H9 (cell line): ENCODE results near the gene GIPC1. TPM values are rescaled to one million over a fixed set of nuclear protein-coding genes. Genes with fewer than 3 reads are reported as not detected.

Source experiments
- DNase-seq: peaks from one replicate; pipeline ENCODE4 v3.0.0-alpha.2; 2017
- H2AFZ ChIP-seq: one replicate; pipeline ENCODE4 v1.6.1; 2013; ENCODE audit warnings: mild to moderate bottlenecking, low read length, control low read depth, moderate library complexity
- H2AK5ac ChIP-seq: 2 replicates; pipeline ENCODE4 v1.6.1; 2013; ENCODE audit warnings: low read length, control low read depth, mixed read lengths; ENCODE audit not compliant: insufficient read length
- H2BK120ac ChIP-seq: one replicate; pipeline ENCODE4 v1.6.1; 2013; ENCODE audit warnings: low read depth, mild to moderate bottlenecking, low read length, control low read depth, inconsistent platforms; ENCODE audit not compliant: poor library complexity, severe bottlenecking
- H2BK12ac ChIP-seq: 2 replicates; pipeline ENCODE4 v1.6.1; 2013; ENCODE audit warnings: low read length, control low read depth, mixed read lengths, low read depth; ENCODE audit not compliant: insufficient read length
- H2BK15ac ChIP-seq: 2 replicates; pipeline ENCODE4 v1.6.1; 2013; ENCODE audit warnings: low read depth, low read length, control low read depth
- H2BK20ac ChIP-seq: one replicate; pipeline ENCODE4 v1.6.1; 2013; ENCODE audit warnings: low read depth, mild to moderate bottlenecking, low read length, control low read depth, inconsistent platforms; ENCODE audit not compliant: poor library complexity, severe bottlenecking
- H2BK5ac ChIP-seq: 2 replicates; pipeline ENCODE4 v1.6.1; 2013; ENCODE audit warnings: low read length, control low read depth, mixed read lengths; ENCODE audit not compliant: insufficient read length
- H3K14ac ChIP-seq: 2 replicates; pipeline ENCODE4 v1.6.1; 2013; ENCODE audit warnings: low read length, control low read depth; ENCODE audit not compliant: insufficient read depth
- H3K18ac ChIP-seq: 2 replicates; pipeline ENCODE4 v1.6.1; 2013; ENCODE audit warnings: low read depth, mild to moderate bottlenecking, mixed read lengths, low read length, control low read depth; ENCODE audit not compliant: insufficient read length
- H3K23ac ChIP-seq: 2 replicates; pipeline ENCODE4 v1.6.1; 2013; ENCODE audit warnings: low read length, control low read depth, mixed read lengths, low read depth; ENCODE audit not compliant: insufficient read length
- H3K23me2 ChIP-seq: 2 replicates; pipeline ENCODE4 v1.6.1; 2013; ENCODE audit warnings: low read depth, mild to moderate bottlenecking, mixed read lengths, low read length, control low read depth; ENCODE audit not compliant: insufficient read length, poor library complexity, severe bottlenecking
- H3K27ac ChIP-seq: 2 replicates; pipeline ENCODE4 v1.5.1; 2013; ENCODE audit warnings: low read length, control low read depth, mixed read lengths, low read depth; ENCODE audit not compliant: insufficient read length
- H3K27me3 ChIP-seq: 2 replicates; pipeline ENCODE4 v1.6.1; 2013; ENCODE audit warnings: low read length, control low read depth, inconsistent platforms; ENCODE audit not compliant: insufficient read depth
- H3K4ac ChIP-seq: 2 replicates; pipeline ENCODE4 v1.6.1; 2013; ENCODE audit warnings: low read depth, mild to moderate bottlenecking, control low read depth, inconsistent platforms, low read length, moderate library complexity
- H3K4me1 ChIP-seq: 2 replicates; pipeline ENCODE4 v1.6.1; 2013; ENCODE audit warnings: low read length, control low read depth, inconsistent platforms; ENCODE audit not compliant: insufficient read depth
- H3K4me2 ChIP-seq: 2 replicates; pipeline ENCODE4 v1.6.1; 2013; ENCODE audit warnings: low read length, control low read depth, mixed read lengths; ENCODE audit not compliant: insufficient read length, insufficient read depth
- H3K56ac ChIP-seq: 2 replicates; pipeline ENCODE4 v1.6.1; 2013; ENCODE audit warnings: low read depth, mild to moderate bottlenecking, mixed read lengths, low read length, control low read depth; ENCODE audit not compliant: insufficient read length
- H3K79me1 ChIP-seq: 2 replicates; pipeline ENCODE4 v1.6.1; 2013; ENCODE audit warnings: low read depth, mild to moderate bottlenecking, moderate library complexity, low read length, control low read depth, inconsistent platforms; ENCODE audit not compliant: insufficient read depth, poor library complexity, severe bottlenecking
- H3K79me2 ChIP-seq: 2 replicates; pipeline ENCODE4 v1.6.1; 2013; ENCODE audit warnings: low read length, control low read depth, inconsistent platforms; ENCODE audit not compliant: insufficient read depth
- H3K9ac ChIP-seq: 2 replicates; pipeline ENCODE4 v1.6.1; 2013; ENCODE audit warnings: low read length, control low read depth, mixed read lengths; ENCODE audit not compliant: insufficient read length; ENCODE audit errors: extremely low read depth
- H3K9me3 ChIP-seq: one replicate; pipeline ENCODE4 v1.6.1; 2013; ENCODE audit warnings: low read depth, low read length, inconsistent platforms; ENCODE audit not compliant: control insufficient read depth
- H3T11ph ChIP-seq: one replicate; pipeline ENCODE4 v1.6.1; 2013; ENCODE audit warnings: mild to moderate bottlenecking, low read length, control low read depth, inconsistent platforms
- H4K20me1 ChIP-seq: one replicate; pipeline ENCODE4 v1.6.1; 2013; ENCODE audit not compliant: control insufficient read depth, insufficient read length, insufficient read depth
- H4K5ac ChIP-seq: 2 replicates; pipeline ENCODE4 v1.6.1; 2013; ENCODE audit warnings: low read depth, mild to moderate bottlenecking, mixed read lengths, low read length, control low read depth; ENCODE audit not compliant: insufficient read length
- H4K8ac ChIP-seq: replicated peaks from 2 replicates; pipeline ENCODE4 v1.6.1; 2013; ENCODE audit warnings: low read length, control low read depth, mixed read lengths, low read depth; ENCODE audit not compliant: insufficient read length
- H4K91ac ChIP-seq: 2 replicates; pipeline ENCODE4 v1.6.1; 2013; ENCODE audit warnings: low read depth, mild to moderate bottlenecking, moderate library complexity, mixed read lengths, low read length, control low read depth; ENCODE audit not compliant: insufficient read length
- H3K27ac Mint-ChIP-seq, 3 experiments: 2 replicates in 2 of 3; 3 replicates in 1 of 3; pipeline ENCODE4 v1.8.0; 2020 to 2021; ENCODE audit warnings: mixed read lengths in 3 of 3, mild to moderate bottlenecking in 1 of 3, moderate library complexity in 1 of 3
- H3K27me3 Mint-ChIP-seq: 2 replicates; pipeline ENCODE4 v1.8.0; 2021; ENCODE audit warnings: low read depth, mild to moderate bottlenecking, moderate library complexity, mixed read lengths
- H3K36me3 Mint-ChIP-seq, 3 experiments: 2 replicates in 2 of 3; 3 replicates in 1 of 3; pipeline ENCODE4 v1.8.0; 2020 to 2021; ENCODE audit warnings: low read depth in 3 of 3, mixed read lengths in 3 of 3; ENCODE audit not compliant: insufficient read depth in 1 of 3
- H3K4me1 Mint-ChIP-seq, 2 experiments: 2 replicates each; pipeline ENCODE4 v1.8.0; 2020; ENCODE audit warnings: mixed read lengths in 2 of 2
- H3K4me3 Mint-ChIP-seq, 2 experiments: 2 replicates in 1 of 2; 3 replicates in 1 of 2; pipeline ENCODE4 v1.8.0; 2020 to 2021; ENCODE audit warnings: mild to moderate bottlenecking in 2 of 2, mixed read lengths in 2 of 2, moderate library complexity in 1 of 2
- H3K9me3 Mint-ChIP-seq, 2 experiments: 2 replicates in 1 of 2; 3 replicates in 1 of 2; pipeline ENCODE4 v1.8.0; 2020; ENCODE audit warnings: mild to moderate bottlenecking in 2 of 2, mixed read lengths in 2 of 2, moderate library complexity in 1 of 2
- CTCF ChIP-seq: fragments of 200-600 bp; sonication (generic); conservative IDR thresholded peaks from 3 replicates; pipeline ENCODE4 v1.8.0; 2021; ENCODE audit warnings: antibody characterized with exemption, mild to moderate bottlenecking
- WGBS: extraction: QIAGEN DNeasy Blood & Tissue Kit; methylation state at CpG from one replicate; pipeline ENCODE4 v1.1.7; 2013; ENCODE audit warnings: missing lambda C conversion rate, low lambda C conversion rate, mixed read lengths; ENCODE audit not compliant: insufficient read length; ENCODE audit errors: extremely low coverage; 5-methylcytosine and 5-hydroxymethylcytosine counted together
- total RNA-seq: library from RNA; stranded (reverse); gene quantifications from 2 replicates; pipeline ENCODE4 v1.2.1, GENCODE V29; 2021

Gene GIPC1
- total RNA-seq, 1 experiment from 2014 or later: 70.6 TPM

- Histone ChIP-seq H3K18ac (no peak overlapping the region), H2AFZ (no peak overlapping the region), H3K27me3 (no peaks in the 10 kb centered on the region), H3T11ph (no peak overlapping the region), H3K4me2 (no peak overlapping the region), H4K8ac (no peak overlapping the region), H2BK5ac (no peak overlapping the region), H3K9me3 (no peaks in the 10 kb centered on the region), H3K79me1 (no peaks in the 10 kb centered on the region), H3K23ac (no peak overlapping the region), H3K4ac (no peak overlapping the region), H3K4me1 (no peaks in the 10 kb centered on the region), H3K27ac (no peak overlapping the region), H2BK12ac (no peak overlapping the region), H3K9ac (no peak overlapping the region), H2BK15ac (no peak overlapping the region), H3K79me2 (no peaks in the 10 kb centered on the region), H3K23me2 (peaks cover 2% of the 10 kb centered on the region), H4K91ac (no peak overlapping the region), H2AK5ac (no peak overlapping the region), H3K56ac (no peak overlapping the region), H3K14ac (no peak overlapping the region), H2BK20ac (no peak overlapping the region), H4K5ac (no peak overlapping the region), H2BK120ac (no peak overlapping the region), H4K20me1 (no peaks in the 10 kb centered on the region)
- Mint-ChIP-seq H3K4me1 (peaks cover 4% of the 10 kb centered on the region in 2 experiments; a peak in 1 of 4 replicates), H3K9me3 (no peaks in the 10 kb centered on the region), H3K27ac (no peak overlapping the region), H3K27me3 (peaks cover 2% of the 10 kb centered on the region; the same call in 1 of the 2 replicates), H3K36me3 (peaks cover 14 to 63% (median 58%) of the 10 kb centered on the region in 3 experiments; a peak in 6 of 7 replicates), H3K4me3 (no peak overlapping the region)
- DNase-seq: no peak
- TF ChIP-seq CTCF: no peak
- no CpG with 5 or more reads among the region's 12 CpGs for WGBS
These were observed 28.5 kb downstream of the GIPC1 start for GRCh38 chr19:14467391-14467790.
